ENCODE results near the gene LTA4H. TPM values are rescaled to one million over a fixed set of nuclear protein-coding genes. Genes with fewer than 3 reads are reported as not detected.

The LTA4H gene
- total and polyA plus RNA-seq, 2 of the 4 experiments (the other 2 are of a cell fraction), result 41.0 to 43.3 TPM

- H3K27me3 ChIP-seq (ENCODE audit: control insufficient read depth, insufficient read depth, low read length), result peaks cover 1% of the 10 kb centered on the region; the same call in 1 of the 2 replicates
- no peak overlapping the region for H2AFZ ChIP-seq (replicated peaks; ENCODE audit: low read length, poor library complexity)
- POLR2A ChIA-PET (ENCODE audit: unreplicated experiment), result no interaction called here
- no peaks in the 10 kb centered on the region for H4K20me1 ChIP-seq (ENCODE audit: insufficient read depth, low read length)
- no peak overlapping the region for H3K4ac ChIP-seq (ENCODE audit: low read depth, low read length)
- no peak overlapping the region for H3K4me3 ChIP-seq (ENCODE audit: insufficient read depth, low read depth, low read length)
- DNase-seq (no peak), ATAC-seq (ENCODE audit: low read depth) (no peak)
- H4K5ac ChIP-seq (ENCODE audit: low read depth, low read length), result no peak overlapping the region
- TF ChIP-seq MXI1 (IDR thresholded peaks at IDR 0.05; ENCODE audit: borderline replicate concordance, low read depth, low read length) (no peak), RAD21 (IDR thresholded peaks at IDR 0.05; ENCODE audit: low read length) (no peak), MAZ (IDR thresholded peaks at IDR 0.05; ENCODE audit: borderline replicate concordance, low read depth, low read length) (no peak), FOS (IDR thresholded peaks at IDR 0.05; ENCODE audit: low read depth, low read length) (no peak), POLR2A (IDR thresholded peaks at IDR 0.05; ENCODE audit: low read depth, low read length) (no peak)
- in situ Hi-C loops (cut with MboI; ENCODE audit: low sequenced_read_pairs), result no loop called here
- no peak overlapping the region for H3K23ac ChIP-seq (ENCODE audit: low read depth, low read length)
- intact Hi-C loops (cut with micrococcal nuclease), result no loop called here
- H4K8ac ChIP-seq (ENCODE audit: low read depth in 2 of 2, low read length in 2 of 2), result no peak overlapping the region
- H2BK20ac ChIP-seq (ENCODE audit: low read depth, low read length), result no peak overlapping the region
- no peak overlapping the region for H2BK15ac ChIP-seq (ENCODE audit: low read depth, low read length)
- H3K18ac ChIP-seq (ENCODE audit: low read depth, low read length), result no peak overlapping the region
- H3K56ac ChIP-seq (ENCODE audit: extremely low read depth, insufficient read depth, low read length), result no peak overlapping the region
- H3K14ac ChIP-seq (replicated peaks; ENCODE audit: low read depth, low read length), result no peak overlapping the region
- no peak overlapping the region for H2AK5ac ChIP-seq (ENCODE audit: low read depth, low read length)
- dilution Hi-C loops (cut with HindIII; ENCODE audit: low sequenced_read_pairs, unreplicated experiment), result no loop called here
- H4K91ac ChIP-seq (ENCODE audit: insufficient read depth, low read depth, low read length), result no peak overlapping the region
- H2AK9ac ChIP-seq (replicated peaks; ENCODE audit: low read depth, low read length, poor library complexity), result no peak overlapping the region
- no peak overlapping the region for H2BK5ac ChIP-seq (ENCODE audit: low read depth, low read length, poor library complexity, severe bottlenecking)
- H3K36me3 ChIP-seq (ENCODE audit: control insufficient read depth, insufficient read depth, low read length), result no peaks in the 10 kb centered on the region
- no peaks in the 10 kb centered on the region for H3K9me3 ChIP-seq (ENCODE audit: control insufficient read depth, insufficient read depth, low read length)
- no peak overlapping the region for H3K27ac ChIP-seq (ENCODE audit: insufficient read depth, low read length)
- no peak overlapping the region for H3K9ac ChIP-seq (ENCODE audit: low read depth, low read length)
- H3K4me1 ChIP-seq (ENCODE audit: control insufficient read depth, insufficient read depth, low read length), result 0 out of 2 replicates have a peak, but pooled peaks cover 2% of the 10 kb centered on the region
- H3K9me1 ChIP-seq (ENCODE audit: insufficient read depth, low read length), result peaks cover 3% of the 10 kb centered on the region; the same call in 1 of the 2 replicates
- H3K79me1 ChIP-seq (ENCODE audit: low read depth in 1 of 2, low read length in 2 of 2), result no peaks in the 10 kb centered on the region
- WGBS, 2 experiments (ENCODE audit: extremely low coverage in 2 of 2, insufficient read length in 1 of 2), result 89% methylated on average over 1 of the region's 3 CpGs; no CpG with 5 or more reads in 1 of the 2 experiments
- CTCF ChIA-PET, result no interaction called here
- H2BK120ac ChIP-seq (ENCODE audit: low read depth, low read length), result no peak overlapping the region
- BruUV-seq (replicated peaks), result no TSS peak
- H3K4me2 ChIP-seq (ENCODE audit: low read depth, low read length), result no peak overlapping the region
These were observed 46.2 kb upstream of the LTA4H start for GRCh38 chr12:96081596-96081995.

Data from IMR-90 (cell line).